CD14-positive monocyte (primary cell): ENCODE results near the gene WDR5. TPM values are rescaled to one million over a fixed set of nuclear protein-coding genes. Genes with fewer than 3 reads are reported as not detected.

Source experiments
- DNase-seq, 3 donors: peaks; one replicate each; pipeline ENCODE4 v3.0.0-alpha.2; 2011 to 2022
- H2AFZ ChIP-seq: 2 replicates; pipeline ENCODE4 v1.6.0; 2012; ENCODE audit warnings: mild to moderate bottlenecking, low read depth, low read length, inconsistent platforms; ENCODE audit not compliant: insufficient read depth, poor library complexity, severe bottlenecking
- H3K27ac ChIP-seq, 2 donors: 1 replicate in 1 of 2; 2 replicates in 1 of 2; pipeline ENCODE4 v1.5.1; 2012 to 2013; ENCODE audit warnings: low read length in 2 of 2, control low read depth in 1 of 2, inconsistent platforms in 1 of 2, low read depth in 1 of 2, mild to moderate bottlenecking in 1 of 2
- H3K27me3 ChIP-seq, 2 donors: one replicate each; pipeline versions ENCODE4 v1.6.0 to v1.6.1; 2011 to 2013; ENCODE audit warnings: low read length in 2 of 2; ENCODE audit not compliant: control insufficient read depth in 2 of 2, insufficient read depth in 2 of 2
- H3K36me3 ChIP-seq, 2 donors: replicated peaks in 1 of 2; 1 replicate in 1 of 2; 2 replicates in 1 of 2; pipeline versions ENCODE4 v1.5.1 to v1.6.1; 2012 to 2013; ENCODE audit warnings: low read length in 2 of 2, control low read depth in 1 of 2, inconsistent platforms in 1 of 2, mild to moderate bottlenecking in 1 of 2; ENCODE audit not compliant: insufficient read depth in 2 of 2, control insufficient read depth in 1 of 2
- H3K4me1 ChIP-seq, 2 donors: 1 replicate in 1 of 2; 2 replicates in 1 of 2; pipeline versions ENCODE4 v1.5.1 to v1.6.1; 2012 to 2013; ENCODE audit warnings: low read length in 2 of 2, control low read depth in 1 of 2, inconsistent platforms in 1 of 2, mild to moderate bottlenecking in 1 of 2, moderate library complexity in 1 of 2; ENCODE audit not compliant: insufficient read depth in 2 of 2, control insufficient read depth in 1 of 2
- H3K4me2 ChIP-seq: replicated peaks from 2 replicates; pipeline ENCODE3; 2012; ENCODE audit warnings: low read length, moderate library complexity, mild to moderate bottlenecking; ENCODE audit not compliant: poor library complexity, severe bottlenecking; ENCODE audit errors: extremely low read depth
- H3K4me3 ChIP-seq, 3 experiments: fragments of 200-600 bp in 1 of 3; sonication (generic) in 1 of 3; replicated peaks in 1 of 3; 1 replicate in 2 of 3; 2 replicates in 1 of 3; pipeline ENCODE4 v1.5.1; 2011 to 2013; ENCODE audit warnings: low read length in 3 of 3, mild to moderate bottlenecking in 3 of 3, control low read depth in 2 of 3, low read depth in 2 of 3, inconsistent platforms in 1 of 3, moderate library complexity in 1 of 3
- H3K79me2 ChIP-seq: 2 replicates; pipeline ENCODE4 v1.6.0; 2012; ENCODE audit warnings: mild to moderate bottlenecking, control low read depth, inconsistent platforms, low read length, moderate library complexity; ENCODE audit not compliant: insufficient read depth
- H3K9ac ChIP-seq: 2 replicates; pipeline ENCODE4 v1.6.0; 2017; ENCODE audit warnings: low read length, mild to moderate bottlenecking; ENCODE audit not compliant: insufficient read depth, poor library complexity, severe bottlenecking
- H3K9me3 ChIP-seq, 2 donors: replicated peaks in 1 of 2; 1 replicate in 1 of 2; 2 replicates in 1 of 2; pipeline versions ENCODE4 v1.5.1 to v1.6.1; 2012 to 2013; ENCODE audit warnings: low read length in 2 of 2, control low read depth in 1 of 2; ENCODE audit not compliant: control insufficient read depth in 1 of 2, insufficient read depth in 1 of 2
- H4K20me1 ChIP-seq: 2 replicates; pipeline ENCODE4 v1.6.0; 2012; ENCODE audit warnings: mild to moderate bottlenecking, low read length, control low read depth, moderate library complexity; ENCODE audit not compliant: insufficient read depth
- H3K27ac Mint-ChIP-seq, 7 donors: one replicate each; pipeline ENCODE4 v1.8.0; 2020; ENCODE audit warnings: mild to moderate bottlenecking in 7 of 7, mixed read lengths in 7 of 7, moderate library complexity in 6 of 7, inconsistent platforms in 2 of 7
- H3K27me3 Mint-ChIP-seq, 3 donors: one replicate each; pipeline ENCODE4 v1.8.0; 2021 to 2022; ENCODE audit warnings: low read depth in 3 of 3, mild to moderate bottlenecking in 3 of 3, mixed read lengths in 3 of 3, moderate library complexity in 3 of 3, inconsistent platforms in 1 of 3
- H3K36me3 Mint-ChIP-seq, 2 donors: one replicate each; pipeline ENCODE4 v1.8.0; 2020; ENCODE audit warnings: mixed read lengths in 2 of 2, inconsistent platforms in 1 of 2, mild to moderate bottlenecking in 1 of 2
- H3K4me1 Mint-ChIP-seq: one replicate; pipeline ENCODE4 v1.8.0; 2020; ENCODE audit warnings: mild to moderate bottlenecking, mixed read lengths
- H3K4me3 Mint-ChIP-seq, 2 donors: one replicate each; pipeline ENCODE4 v1.8.0; 2020; ENCODE audit warnings: mild to moderate bottlenecking in 2 of 2, mixed read lengths in 2 of 2, moderate library complexity in 1 of 2
- H3K9me3 Mint-ChIP-seq, 7 donors: one replicate each; pipeline ENCODE4 v1.8.0; 2020 to 2022; ENCODE audit warnings: mixed read lengths in 7 of 7, mild to moderate bottlenecking in 6 of 7, moderate library complexity in 6 of 7, inconsistent platforms in 2 of 7
- CTCF ChIP-seq: fragments of 200-600 bp; IDR thresholded peaks from one replicate; pipeline ENCODE4 v1.8.0; 2022; ENCODE audit warnings: antibody characterized with exemption, mild to moderate bottlenecking
- WGBS: methylation state at CpG from one replicate; pipeline ENCODE4 v1.1.5; 2013; ENCODE audit warnings: missing lambda C conversion rate; ENCODE audit not compliant: insufficient coverage; 5-methylcytosine and 5-hydroxymethylcytosine counted together
- intact Hi-C, 2 donors: fragments of 100-400 bp; cut with micrococcal nuclease; formaldehyde crosslinking; loops; one replicate each; pipeline versions ENCODE4 v1.15.0 to v1.15.1; 2023
- polyA plus RNA-seq, 3 donors: library from polyadenylated mRNA; depleted of rRNA in 1 of 3; unstranded in 2 of 3; stranded (reverse) in 1 of 3; fragments of 300-500 nt in 2 of 3; fragments of >200 nt in 1 of 3; fragmentation: Illumina TruSeq in 2 of 3; gene quantifications; 1 replicate in 2 of 3; 2 replicates in 1 of 3; pipeline ENCODE4 v1.2.3, GENCODE V29; 2012 to 2021

The WDR5 gene
- polyA plus RNA-seq, 3 donors: 8.7 to 17.3 (median 10.2) TPM

GRCh38 chr9:134187891-134188385 is 52.1 kb downstream of the WDR5 start:
- Histone ChIP-seq H3K27me3 (peaks cover 0 to 19% of the 10 kb centered on the region in 2 donors), H3K4me1 (peaks cover 3 to 19% of the 10 kb centered on the region in 2 donors), H3K4me2 (no peak overlapping the region), H3K36me3 (no peaks in the 10 kb centered on the region), H3K27ac (no peak overlapping the region), H3K9ac (no peak overlapping the region), H4K20me1 (no peaks in the 10 kb centered on the region), H3K4me3 (no peak overlapping the region), H3K79me2 (no peaks in the 10 kb centered on the region), H3K9me3 (no peaks in the 10 kb centered on the region), H2AFZ (no peak overlapping the region)
- 89% methylated on average over 12 of the region's 12 CpGs for WGBS
- Mint-ChIP-seq H3K4me3 (no peak overlapping the region), H3K36me3 (peaks cover 0 to 1% of the 10 kb centered on the region in 2 donors), H3K9me3 (peaks cover 0 to 3% (median 0%) of the 10 kb centered on the region in 7 donors), H3K27ac (no peak overlapping the region), H3K4me1 (peaks cover 16% of the 10 kb centered on the region), H3K27me3 (peaks cover 19 to 36% (median 24%) of the 10 kb centered on the region in 3 donors)
- no peak for TF ChIP-seq CTCF
- DNase-seq: no peak
- intact Hi-C loops: no loop called here

- H3K27me3 ChIP-seq: peaks cover 0 to 19% of the 10 kb centered on the region in 2 donors
- no peaks in the 10 kb centered on the region for H4K20me1 ChIP-seq
- no peaks in the 10 kb centered on the region for H3K79me2 ChIP-seq
- no peak overlapping the region for H3K27ac ChIP-seq
- intact Hi-C loops: no loop called here
- H3K4me1 Mint-ChIP-seq: peaks cover 21% of the 10 kb centered on the region
- no peaks in the 10 kb centered on the region for H3K9me3 ChIP-seq
- H3K27me3 Mint-ChIP-seq: peaks cover 19 to 36% (median 24%) of the 10 kb centered on the region in 3 donors
- peak overlapping the region in 1 of 7 donors; percentile 60 for H3K27ac Mint-ChIP-seq
- H3K4me3 ChIP-seq: no peak overlapping the region
- H3K36me3 ChIP-seq: no peaks in the 10 kb centered on the region
- peaks cover 9 to 25% of the 10 kb centered on the region in 2 donors for H3K4me1 ChIP-seq
- 80% methylated on average over 14 of the region's 23 CpGs for WGBS
- H3K4me2 ChIP-seq: no peak overlapping the region
- TF ChIP-seq CTCF: no peak
- H3K9ac ChIP-seq: no peak overlapping the region
- no peak overlapping the region for H2AFZ ChIP-seq
- peaks cover 0 to 1% of the 10 kb centered on the region in 2 donors for H3K36me3 Mint-ChIP-seq
- peaks cover 0 to 3% (median 0%) of the 10 kb centered on the region in 7 donors for H3K9me3 Mint-ChIP-seq
- DNase-seq: no peak
- H3K4me3 Mint-ChIP-seq: peak overlapping the region in 1 of 2 donors; percentile 63
Measured at GRCh38 chr9:134188386-134189144, 52.7 kb downstream of the WDR5 start.
